CD4-positive, alpha-beta T cell treated with Interleukin-6 for 4 hours (primary cell): Measurements from ENCODE around the gene TMCO5A.
"Not testable (repeated sequence)": the region's sequence is repeated elsewhere in the genome, so short reads cannot be mapped to it uniquely, and the experiment has no call there.

Experiments used
- DNase-seq: peaks from one replicate; pipeline ENCODE4 v3.0.0-alpha.2; 2020; ENCODE audit warnings: mixed read lengths

TMCO5A gene

DNA sequence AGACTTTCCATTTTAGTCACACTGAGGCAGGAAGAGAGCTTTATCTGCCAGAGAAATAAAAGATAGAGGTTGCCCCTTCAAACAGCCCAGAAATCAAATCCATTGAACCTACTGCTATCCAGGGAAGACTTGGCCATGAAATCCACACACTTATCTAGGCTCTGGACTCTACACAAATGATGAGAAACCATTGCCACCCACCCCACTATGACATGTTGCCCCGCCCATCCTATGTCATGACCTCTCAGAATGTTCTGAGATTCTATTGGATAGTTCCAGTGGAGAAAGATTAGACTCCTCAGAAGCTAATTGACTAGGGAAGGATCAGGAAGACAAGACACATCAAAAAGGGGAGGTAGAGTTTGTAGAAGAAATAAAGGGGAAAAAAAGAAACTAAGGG, at the start of gene TMCO5A:
Gene TMCO5A (plus strand): TSS at position 301 of the 400 bp plus-strand sequence. CDS start 1,684 bp downstream, outside the sequence.
- no peak for DNase-seq

DNA sequence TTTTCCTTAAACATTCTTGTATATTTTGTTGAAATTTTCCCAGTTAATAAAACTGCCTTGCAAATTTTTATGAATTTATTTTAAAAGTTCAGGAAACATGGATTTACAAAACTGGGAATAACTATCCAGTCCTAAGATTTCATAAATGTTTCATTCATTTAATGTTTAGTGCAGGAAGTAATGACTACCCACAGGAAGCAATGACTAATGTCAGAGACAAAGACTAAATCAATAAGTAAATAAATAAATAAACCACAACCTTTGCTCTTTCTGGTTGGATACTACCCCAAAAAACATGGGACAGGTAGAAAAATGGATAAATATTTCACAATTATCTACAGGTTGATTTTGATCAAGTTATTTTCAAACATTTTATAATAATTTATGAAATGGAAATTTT, 48.8 kb upstream of the TMCO5A start:
- DNase-seq, result no peak

DNA sequence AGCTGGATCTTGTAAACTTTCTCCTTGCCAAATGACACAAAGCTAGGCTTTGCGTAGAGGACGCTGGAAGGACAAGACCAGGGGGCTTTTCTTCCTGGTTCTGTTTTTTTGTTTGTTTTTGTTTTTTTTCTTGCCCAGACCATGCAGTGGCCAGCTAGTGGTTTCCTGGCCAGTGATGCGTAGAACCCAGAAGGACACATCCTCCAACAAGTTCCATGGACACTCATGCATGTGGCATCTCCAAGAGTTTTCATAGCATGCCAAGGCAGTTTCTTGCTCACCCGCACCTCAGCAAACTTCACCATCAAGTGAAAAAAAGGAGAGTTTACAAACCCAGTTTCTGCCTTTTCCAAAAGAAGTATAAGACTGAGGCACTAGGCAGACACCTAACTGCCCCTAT, 46.1 kb upstream of the TMCO5A start:
- no peak for DNase-seq

DNA sequence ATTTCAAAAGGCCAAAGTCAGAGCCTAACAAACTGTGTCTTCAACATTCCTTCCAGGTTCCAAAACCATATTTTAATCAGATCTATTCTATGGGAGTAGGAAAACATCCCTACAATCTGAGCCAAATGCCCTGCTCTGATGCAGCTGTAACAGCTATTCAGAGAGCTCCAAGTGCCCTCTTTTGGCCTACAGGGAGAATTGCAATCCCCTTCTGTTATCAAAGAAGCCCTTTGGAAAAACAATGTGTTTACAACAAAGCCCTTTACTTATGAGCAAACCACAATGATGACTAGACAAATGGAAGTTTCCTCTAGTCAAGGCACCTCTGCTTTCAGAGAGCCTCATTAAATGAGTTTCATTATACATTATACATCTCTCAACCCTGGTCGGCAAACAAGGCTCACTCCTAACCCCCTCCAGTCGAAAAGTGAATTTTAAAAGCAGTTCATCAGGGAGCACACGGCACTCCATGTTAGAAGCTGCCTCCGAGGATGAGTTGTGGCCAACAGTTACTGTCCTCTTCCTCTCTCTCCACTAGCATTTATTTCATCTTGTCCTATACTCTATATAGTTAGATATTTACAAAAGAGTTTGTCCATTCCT, 42.6 kb upstream of the TMCO5A start:
- DNase-seq, result no peak

DNA sequence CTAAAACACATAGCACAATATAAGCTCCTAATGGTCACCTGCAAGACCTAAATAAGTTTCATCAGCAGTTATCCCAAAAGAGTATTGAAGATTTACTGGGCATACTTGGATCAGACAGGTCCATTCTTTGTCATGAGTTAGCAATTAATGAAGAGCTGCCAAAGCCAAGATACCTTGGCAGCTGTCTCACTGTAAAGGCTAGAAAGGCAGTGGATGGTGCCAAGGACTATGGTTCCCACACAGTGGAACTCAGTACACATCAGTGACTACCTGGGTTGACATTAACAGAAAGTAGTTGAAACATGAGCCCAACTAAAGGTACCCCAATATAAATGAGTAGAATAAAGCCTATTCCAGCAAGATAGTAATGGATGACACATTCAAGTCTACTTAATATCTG, 41.1 kb upstream of the TMCO5A start:
- no peak for DNase-seq

DNA sequence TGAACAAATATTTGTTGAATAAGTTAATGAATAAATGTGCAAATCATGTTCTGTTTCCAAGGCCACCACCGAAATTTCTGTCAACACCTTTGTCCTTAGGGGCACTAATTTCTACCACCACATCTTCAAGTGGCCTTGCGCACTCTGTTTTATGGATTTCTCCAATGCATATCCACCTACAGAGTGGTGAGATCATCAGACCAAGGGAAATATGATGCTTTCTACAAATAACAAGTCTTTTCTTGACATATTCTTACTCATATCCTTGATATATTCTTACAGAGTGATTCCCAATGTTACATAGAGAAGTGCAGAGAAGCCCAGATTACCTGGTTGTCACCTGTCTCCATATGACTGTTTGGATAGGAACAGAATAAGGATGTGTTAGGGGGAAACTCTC, 36.1 kb upstream of the TMCO5A start:
- DNase-seq, result no peak

DNA sequence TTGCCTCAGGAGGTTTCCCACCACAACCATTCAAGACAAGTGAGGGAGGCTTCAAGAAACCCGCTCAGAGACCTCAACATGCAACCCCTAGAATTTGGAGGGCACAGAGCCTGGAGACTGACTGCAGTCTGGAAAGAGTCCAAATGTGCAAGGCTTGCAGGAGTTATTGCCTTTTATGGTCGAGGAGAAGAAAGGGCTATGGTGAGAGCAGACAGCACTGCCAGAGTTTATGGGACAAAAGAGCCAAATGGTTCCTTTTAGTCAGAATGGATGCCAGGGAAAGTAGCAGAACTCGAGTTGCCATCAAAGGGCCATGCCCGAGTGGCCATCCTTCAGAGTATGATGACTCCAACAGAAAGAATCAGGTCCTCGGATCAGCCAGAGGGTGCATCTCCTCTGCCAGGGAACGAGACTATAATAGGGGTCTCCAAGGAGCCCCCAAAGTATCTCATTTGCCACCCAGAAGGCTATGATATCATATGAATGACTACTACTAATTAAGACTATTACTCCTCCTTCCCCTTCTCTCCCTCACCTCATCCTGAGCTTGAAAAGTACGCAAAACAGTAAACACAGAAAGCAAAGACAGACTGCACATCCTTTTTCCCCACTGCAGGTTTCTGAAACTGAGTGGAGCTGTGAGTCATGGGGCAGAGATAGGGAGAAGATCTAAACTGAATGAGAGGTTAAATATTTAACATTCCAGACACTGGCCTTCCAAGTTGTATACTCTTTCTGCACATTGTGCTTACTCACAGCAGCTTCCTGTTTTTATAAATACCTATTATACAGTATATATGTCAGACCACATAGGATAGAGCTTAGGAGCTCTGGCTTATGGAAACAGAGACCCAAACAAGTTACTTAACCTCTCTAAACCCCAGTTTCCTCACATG, 33.9 kb upstream of the TMCO5A start:
- no peak for DNase-seq

DNA sequence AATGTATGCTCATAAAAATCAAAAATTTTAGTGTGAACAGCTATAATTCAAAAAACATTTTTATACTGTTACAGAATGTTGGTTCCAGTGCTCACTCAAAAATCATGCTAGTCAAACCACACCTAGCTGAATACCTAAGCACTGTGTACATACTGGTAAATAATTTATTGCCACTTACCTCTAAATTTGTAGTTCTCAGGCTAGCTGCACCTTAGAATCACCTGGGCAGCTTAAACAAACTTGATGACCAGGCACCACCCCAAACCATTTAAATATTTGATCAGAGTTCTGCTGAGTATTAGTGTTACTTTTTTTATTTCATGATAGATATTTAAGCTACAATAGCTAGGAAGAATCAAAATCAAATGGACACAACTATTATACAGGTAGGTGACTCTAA, 32.3 kb upstream of the TMCO5A start:
- DNase-seq, result no peak

DNA sequence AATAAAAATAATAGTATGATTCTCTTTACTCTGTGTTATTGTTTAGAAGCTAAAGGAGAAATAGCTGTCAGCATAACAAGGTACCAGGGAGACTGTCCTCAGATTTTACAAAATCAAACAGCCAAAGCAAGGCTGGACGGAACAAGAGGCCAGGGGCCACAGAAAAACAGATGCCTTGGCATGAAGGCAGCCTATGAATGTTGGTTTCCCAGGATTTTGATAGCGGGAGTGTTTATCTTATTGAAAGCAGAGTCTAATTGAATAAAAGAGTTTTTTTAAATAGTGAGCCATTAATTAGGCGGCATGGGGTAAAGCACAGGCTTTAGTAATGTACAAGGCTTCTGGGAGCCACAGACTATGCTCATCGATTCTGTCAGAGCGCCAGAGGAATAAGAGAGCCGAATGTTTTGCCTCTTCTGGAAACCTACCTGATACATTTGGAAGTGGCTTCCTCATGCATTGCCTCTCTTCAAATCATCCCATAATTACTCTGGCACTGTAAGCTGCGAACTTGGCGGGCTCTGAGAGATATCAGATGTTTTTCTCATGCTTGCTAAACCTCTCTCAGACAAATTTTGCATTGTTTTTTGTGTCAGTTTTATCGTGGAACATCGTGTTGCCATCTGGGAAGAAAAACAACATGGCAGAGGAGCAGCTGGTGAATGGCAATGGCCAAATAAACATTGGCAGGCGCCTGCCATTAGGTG, 30.4 kb upstream of the TMCO5A start:
- no peak for DNase-seq

DNA sequence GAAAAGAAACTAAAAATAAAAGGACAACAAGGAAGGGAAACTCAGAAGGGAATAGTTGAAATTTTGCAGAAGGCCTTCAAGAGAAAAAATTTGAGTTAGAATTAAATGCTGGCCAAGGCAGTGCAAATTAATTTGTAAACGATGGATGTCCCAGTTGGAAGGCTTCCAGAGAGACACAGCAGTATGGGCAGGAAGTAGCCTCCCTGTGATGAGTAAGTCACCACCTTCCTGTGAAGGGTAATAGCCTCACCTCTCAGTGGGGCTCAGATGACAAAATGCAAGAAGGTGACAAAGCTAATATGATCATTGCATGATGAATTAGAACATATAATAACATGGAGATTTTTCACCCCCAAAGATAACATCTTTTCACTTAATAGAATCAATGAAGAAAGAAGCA, 27.3 kb upstream of the TMCO5A start:
- DNase-seq, result no peak

DNA sequence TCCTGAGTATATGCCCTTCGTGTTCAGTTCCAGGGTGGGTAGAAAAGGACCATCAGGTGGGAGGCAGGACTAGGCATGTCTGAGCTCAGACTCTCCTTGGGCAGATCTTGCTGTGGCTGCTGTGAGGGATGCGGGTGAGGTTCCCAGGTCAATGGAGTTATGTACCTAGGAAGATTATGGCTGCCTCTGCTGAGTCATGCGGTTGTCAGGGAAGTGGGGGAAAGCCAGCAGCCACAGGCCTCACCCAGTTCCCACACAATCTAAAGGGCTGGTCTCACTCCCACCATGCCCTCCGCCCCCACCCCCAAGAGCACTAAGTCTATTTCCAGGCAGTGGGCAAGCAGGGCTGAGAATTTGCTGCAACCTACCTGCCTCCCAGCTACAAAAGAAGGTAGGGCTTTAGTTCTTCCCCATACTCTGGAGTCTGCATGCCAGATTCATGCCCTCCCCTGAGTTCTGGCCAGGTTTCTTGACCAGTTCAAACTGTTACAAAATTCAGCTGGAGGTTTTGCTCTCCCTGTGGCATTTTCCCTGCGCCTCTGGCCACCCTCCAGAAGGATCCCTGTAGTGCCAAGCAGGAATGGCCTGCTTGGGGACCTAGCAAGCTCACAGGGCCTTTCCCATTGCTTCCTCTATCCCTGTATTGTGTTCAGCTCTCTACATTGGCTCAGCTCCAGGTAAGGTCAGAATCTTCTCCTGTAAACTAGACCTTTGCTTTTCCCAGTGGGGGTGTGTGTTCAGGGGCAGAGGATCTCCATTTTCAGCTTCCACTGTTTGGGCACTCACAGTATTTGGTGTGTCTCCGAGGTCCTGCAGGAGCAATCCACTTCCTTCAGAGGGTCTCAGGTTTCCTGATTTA, 12.7 kb upstream of the TMCO5A start:
- DNase-seq, result no peak

DNA sequence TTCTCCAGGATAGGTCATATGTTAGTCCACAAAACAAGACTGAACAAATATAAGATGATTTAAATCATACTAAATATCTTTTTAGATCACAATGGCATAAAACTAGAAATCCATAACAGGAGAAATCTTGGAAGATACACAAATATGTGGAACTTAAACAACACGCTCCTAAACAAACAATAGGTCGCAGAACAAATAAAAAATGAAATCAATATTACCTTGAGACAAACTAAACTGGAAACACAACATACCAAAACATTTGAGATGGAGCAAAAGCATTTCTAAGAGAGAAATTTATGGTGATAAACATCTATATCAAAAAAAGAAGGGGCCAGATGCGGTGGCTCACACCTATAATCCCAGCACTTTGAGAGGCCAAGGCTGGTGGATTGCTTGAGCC, 8.3 kb upstream of the TMCO5A start:
- no peak for DNase-seq

DNA sequence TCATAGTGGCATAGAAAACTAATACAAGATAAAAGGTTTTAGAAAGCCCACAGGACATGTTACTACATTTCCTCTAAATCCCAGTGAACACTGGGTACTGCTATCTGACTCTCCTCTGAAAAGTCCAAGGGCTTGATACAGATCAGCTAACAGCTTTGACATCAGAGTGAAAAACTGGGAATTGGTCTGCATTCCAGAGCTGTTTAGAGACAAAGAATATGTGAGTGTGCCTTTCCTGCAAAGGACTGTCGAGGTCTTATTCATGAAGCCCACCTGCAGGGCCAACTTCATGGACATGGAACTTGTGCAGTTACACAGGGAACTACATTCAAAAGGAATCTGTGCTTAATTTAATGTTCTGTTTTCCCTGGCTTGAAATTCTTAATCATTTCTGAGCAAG, 5.2 kb upstream of the TMCO5A start:
- DNase-seq, result no peak

DNA sequence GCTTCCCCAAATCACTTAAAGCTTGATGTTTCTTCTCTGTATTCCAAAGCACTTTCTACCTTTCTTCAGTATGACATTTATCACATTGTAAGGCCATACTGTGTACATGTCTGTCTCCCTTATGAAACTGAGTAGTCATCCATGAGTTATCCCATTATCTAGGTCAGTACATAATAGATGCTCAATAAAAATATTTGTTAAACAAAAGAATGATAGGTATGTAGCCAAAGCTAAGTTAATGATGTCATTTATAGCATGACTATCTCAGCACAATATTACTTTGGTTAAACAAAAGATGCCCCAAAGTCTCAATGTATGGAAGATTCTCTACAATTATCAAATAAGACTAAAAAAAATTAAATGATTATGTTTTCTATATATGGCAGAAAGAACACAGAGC, 3.1 kb upstream of the TMCO5A start:
- DNase-seq, result no peak

DNA sequence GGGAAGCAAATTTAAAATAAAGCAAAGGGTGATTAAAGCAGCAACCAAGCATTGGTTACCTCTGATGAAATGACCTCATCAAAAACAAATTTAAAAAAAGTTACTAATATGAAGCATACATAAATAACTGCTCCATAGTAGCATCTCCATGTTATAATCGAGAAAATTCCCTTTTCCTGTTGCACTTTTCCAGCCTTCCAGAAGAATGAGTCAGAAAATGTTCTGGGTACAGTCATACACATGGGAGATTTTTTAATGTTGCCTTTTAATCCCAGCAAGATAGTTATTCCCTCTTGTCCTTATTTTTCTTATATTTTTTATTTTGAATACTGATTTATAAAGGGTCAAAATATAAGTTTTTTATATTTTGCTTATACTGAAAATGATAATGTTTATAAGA, 2.6 kb upstream of the TMCO5A start:
- DNase-seq, result no peak

DNA sequence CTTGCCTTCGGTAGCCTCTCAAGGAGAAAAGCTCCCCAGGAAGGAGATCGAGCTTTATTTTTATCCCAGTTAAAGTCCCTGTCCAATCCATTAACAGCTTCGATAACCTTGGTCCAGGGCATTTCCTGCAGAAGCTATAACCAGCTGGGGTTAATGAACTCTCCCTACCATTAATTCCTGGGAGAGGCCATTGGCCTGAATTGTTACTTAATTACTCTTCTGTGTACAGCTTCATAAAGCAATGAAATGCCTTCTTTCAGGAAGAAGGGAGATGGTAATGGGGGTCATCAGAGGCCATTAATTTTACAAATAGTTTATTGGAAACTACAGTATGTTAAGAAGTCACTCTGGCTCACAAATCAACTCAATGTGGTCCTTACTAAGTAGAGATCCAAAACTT, 1.9 kb upstream of the TMCO5A start:
- DNase-seq, result no peak

DNA sequence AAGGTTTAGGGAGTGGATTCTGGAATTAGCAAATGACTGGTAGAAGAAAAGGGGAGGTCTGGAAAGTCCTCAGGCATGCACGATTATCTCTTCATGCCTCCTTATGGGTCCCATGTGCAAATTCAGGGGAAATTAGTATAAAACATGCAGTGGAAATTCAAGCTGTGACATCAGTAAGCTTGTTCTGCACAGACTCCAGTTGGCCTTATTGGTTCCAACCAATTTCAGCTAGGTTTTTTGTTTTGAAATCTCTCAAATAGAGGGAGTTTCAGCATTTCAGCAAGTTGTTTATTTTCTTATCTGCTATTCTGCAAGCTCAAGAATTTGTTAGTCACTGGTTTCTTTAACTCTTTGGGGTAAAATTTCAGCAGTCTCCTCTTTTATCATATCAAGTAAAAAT, 774 bp upstream of the TMCO5A start:
- no peak for DNase-seq

DNA sequence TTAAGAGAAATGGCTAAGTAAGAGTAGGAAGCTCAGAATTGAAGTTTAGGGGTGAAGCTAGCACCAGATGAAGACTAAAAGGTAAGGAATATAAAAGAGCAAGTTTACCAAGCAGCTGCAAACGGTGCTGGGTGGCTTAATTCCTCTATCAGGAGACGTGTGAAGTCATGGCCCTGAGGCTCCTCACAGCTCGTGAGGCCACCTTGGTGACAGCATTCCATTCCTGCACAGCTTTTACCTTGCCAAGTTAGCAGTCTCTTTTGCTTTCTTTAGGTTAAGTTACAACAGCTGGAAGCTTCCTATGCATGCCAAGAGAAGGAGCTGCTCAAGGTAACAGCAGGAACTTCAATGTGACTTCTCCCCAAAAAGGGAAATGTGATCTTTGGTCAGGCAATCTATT, 6.4 kb downstream of the TMCO5A start:
- DNase-seq, result no peak

DNA sequence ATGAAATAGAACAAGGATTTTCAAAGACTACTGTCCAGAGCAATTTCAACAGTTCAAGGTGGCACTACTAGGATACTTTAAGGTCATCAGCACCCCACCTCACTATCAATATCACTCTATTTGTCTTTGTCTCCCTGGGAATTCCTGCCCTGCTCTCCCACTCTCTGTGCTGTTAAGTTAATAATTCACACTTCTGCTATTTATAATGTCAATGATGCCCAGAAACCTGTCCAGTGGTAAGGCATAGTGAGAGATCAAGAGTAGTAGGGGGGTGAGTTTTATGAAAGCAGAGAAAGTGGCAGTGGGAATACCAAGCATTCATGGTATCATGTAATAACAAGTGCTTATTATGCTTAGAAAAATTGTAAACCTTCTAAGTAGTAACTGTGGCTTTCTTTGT, 7.3 kb downstream of the TMCO5A start:
- DNase-seq, result no peak

DNA sequence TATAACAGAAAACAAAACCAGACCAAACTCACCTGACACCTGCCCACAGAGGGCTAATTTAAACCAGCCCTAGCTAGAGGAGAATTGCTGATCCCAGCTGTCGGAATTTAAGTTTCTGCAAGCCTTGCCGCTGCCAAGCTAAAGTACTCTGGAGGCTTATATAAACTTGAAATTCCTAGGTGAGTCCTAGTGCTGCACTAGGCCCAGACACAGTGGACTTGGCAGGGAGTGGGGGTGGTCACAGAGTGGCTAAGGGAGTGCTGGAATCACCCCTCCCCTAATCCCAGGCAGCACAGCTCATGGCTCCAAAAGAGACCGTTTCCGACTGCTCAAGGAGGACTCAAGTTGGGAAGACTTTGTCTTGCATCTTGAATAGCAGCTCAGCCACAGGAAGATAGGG, 17.6 kb downstream of the TMCO5A start:
- no peak for DNase-seq

DNA sequence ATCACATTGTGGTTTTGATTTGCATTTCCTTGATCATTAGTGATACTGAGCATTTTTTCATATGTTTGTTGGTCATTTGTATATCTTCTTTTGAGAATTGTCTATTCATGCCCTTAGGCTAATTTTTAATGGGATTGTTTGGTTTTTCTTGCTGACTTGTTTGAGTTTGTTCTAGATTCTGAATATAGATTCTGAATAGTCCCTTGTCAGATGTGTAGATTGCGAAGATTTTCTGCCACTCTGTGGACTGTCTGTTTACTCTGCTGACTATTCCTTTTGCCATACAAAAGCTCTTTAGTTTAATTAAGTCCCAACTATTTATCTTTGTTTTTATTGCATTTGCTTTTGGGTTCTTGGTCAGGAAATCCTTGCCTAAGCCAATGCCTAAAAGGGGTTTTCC, 26.3 kb downstream of the TMCO5A start:
- not testable (repeated sequence) for DNase-seq

DNA sequence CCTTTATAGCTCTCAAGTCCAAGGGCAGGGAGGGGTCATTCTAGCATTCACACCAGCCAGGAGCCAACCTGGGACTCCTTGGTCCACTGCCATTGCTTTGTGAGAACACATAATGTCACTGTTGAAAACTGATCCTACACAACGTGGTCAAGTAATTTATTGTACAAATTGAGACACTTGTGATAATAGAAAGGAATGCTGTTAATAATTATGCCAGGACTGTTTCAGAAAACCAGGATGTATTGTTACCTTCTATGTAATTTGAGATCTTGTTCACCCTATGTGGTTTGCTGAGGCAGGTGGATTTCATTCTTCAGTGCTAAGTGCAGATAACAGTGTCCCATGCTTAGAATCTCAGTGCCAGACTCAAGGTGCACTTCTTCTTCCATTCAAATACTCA, 33.3 kb downstream of the TMCO5A start:
- DNase-seq, result no peak

DNA sequence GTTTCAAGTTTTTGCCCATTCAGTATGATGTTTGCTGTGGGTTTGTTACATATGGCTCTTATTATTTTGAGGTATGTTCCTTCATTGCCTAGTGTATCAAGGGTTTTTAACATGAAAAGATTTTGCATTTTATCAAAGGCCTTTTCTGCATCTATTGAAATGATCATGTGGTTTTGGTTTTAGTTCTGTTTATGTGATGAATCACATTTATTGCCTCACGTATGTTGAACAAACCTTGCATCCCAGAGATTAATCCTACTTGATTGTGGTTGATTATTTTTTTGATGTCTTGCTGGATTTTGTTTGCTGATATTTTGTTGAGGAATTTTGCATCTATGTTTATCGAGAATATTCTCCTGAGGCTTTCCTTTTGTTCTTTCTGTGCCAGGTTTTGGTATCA, 39.4 kb downstream of the TMCO5A start:
- no peak for DNase-seq
